ENCODE data around the gene CUX1. TPM values are rescaled to one million over a fixed set of nuclear protein-coding genes. Genes with fewer than 3 reads are reported as not detected.
"Not testable (repeated sequence)": the region's sequence is repeated elsewhere in the genome, so short reads cannot be mapped to it uniquely, and the experiment has no call there.

The CUX1 gene
- total and polyA plus RNA-seq, 5 donors = 54.1 to 146 (median 109) TPM

GRCh38 chr7:102220229-102220850 is 402.9 kb downstream of the CUX1 start:
- ATAC-seq (no peak), DNase-seq (no peak)

GRCh38 chr7:102220960-102221800 is 403.8 kb downstream of the CUX1 start:
- H3K4me1 ChIP-seq (ENCODE audit: control insufficient read depth, insufficient read depth, low read length) = no peaks in the 10 kb centered on the region
- intact Hi-C loops (cut with DNase I) = no loop called here
- H3K27me3 ChIP-seq (ENCODE audit: control insufficient read depth, insufficient read depth) = no peaks in the 10 kb centered on the region
- no peak overlapping the region for H3K27ac ChIP-seq (ENCODE audit: low read length)
- 64% methylated on average over 20 of the region's 20 CpGs for WGBS
- no peak overlapping the region for H3K4me3 ChIP-seq (ENCODE audit: low read length)
- ATAC-seq (no peak), DNase-seq (no peak)
- H3K9me3 ChIP-seq (ENCODE audit: control insufficient read depth, low read length) = no peaks in the 10 kb centered on the region

More at GRCh38 chr7:102220229-102220850, 402.9 kb downstream of the CUX1 start:
- H3K4me1 ChIP-seq (ENCODE audit: control insufficient read depth, insufficient read depth, low read length) = no peaks in the 10 kb centered on the region
- H3K27ac ChIP-seq (ENCODE audit: low read length) = no peak overlapping the region
- intact Hi-C loops (cut with DNase I) = no loop called here
- H3K9me3 ChIP-seq (ENCODE audit: control insufficient read depth, low read length) = no peaks in the 10 kb centered on the region
- no peaks in the 10 kb centered on the region for H3K27me3 ChIP-seq (ENCODE audit: control insufficient read depth, insufficient read depth)
- no peak overlapping the region for H3K4me3 ChIP-seq (ENCODE audit: low read length)
- 87% methylated on average over 14 of the region's 14 CpGs for WGBS

GRCh38 chr7:102221961-102222360 is 404.5 kb downstream of the CUX1 start:
- 94% methylated on average over 9 of the region's 9 CpGs for WGBS
- ATAC-seq (no peak), DNase-seq (no peak)
- Histone ChIP-seq H3K4me1 (ENCODE audit: control insufficient read depth, insufficient read depth, low read length) (no peaks in the 10 kb centered on the region), H3K27ac (ENCODE audit: low read length) (no peak overlapping the region), H3K27me3 (ENCODE audit: control insufficient read depth, insufficient read depth) (no peaks in the 10 kb centered on the region), H3K4me3 (ENCODE audit: low read length) (no peak overlapping the region), H3K9me3 (ENCODE audit: control insufficient read depth, low read length) (no peaks in the 10 kb centered on the region)
- intact Hi-C loops (cut with DNase I) = no loop called here

- 97% methylated on average over 12 of the region's 12 CpGs for WGBS
These were observed 405.0 kb downstream of the CUX1 start for GRCh38 chr7:102222445-102222844.

GRCh38 chr7:102223184-102223583 is 405.8 kb downstream of the CUX1 start:
- H3K4me1 ChIP-seq (ENCODE audit: control insufficient read depth, insufficient read depth, low read length) = no peaks in the 10 kb centered on the region
- no peak overlapping the region for H3K4me3 ChIP-seq (ENCODE audit: low read length)
- 88% methylated on average over 5 of the region's 5 CpGs for WGBS
- intact Hi-C loops (cut with DNase I) = no loop called here
- DNase-seq (no peak), ATAC-seq (no peak)
- no peak overlapping the region for H3K27ac ChIP-seq (ENCODE audit: low read length)
- no peaks in the 10 kb centered on the region for H3K27me3 ChIP-seq (ENCODE audit: control insufficient read depth, insufficient read depth)
- H3K9me3 ChIP-seq (ENCODE audit: control insufficient read depth, low read length) = no peaks in the 10 kb centered on the region

More at GRCh38 chr7:102222445-102222844, 405.0 kb downstream of the CUX1 start:
- no peak for DNase-seq
- intact Hi-C loops (cut with DNase I) = no loop called here
- no peak for ATAC-seq
- H3K27me3 ChIP-seq (ENCODE audit: control insufficient read depth, insufficient read depth) = no peaks in the 10 kb centered on the region
- H3K4me1 ChIP-seq (ENCODE audit: control insufficient read depth, insufficient read depth, low read length) = no peaks in the 10 kb centered on the region
- H3K4me3 ChIP-seq (ENCODE audit: low read length) = no peak overlapping the region
- H3K27ac ChIP-seq (ENCODE audit: low read length) = no peak overlapping the region
- no peaks in the 10 kb centered on the region for H3K9me3 ChIP-seq (ENCODE audit: control insufficient read depth, low read length)

- Histone ChIP-seq H3K4me1 (ENCODE audit: control insufficient read depth, insufficient read depth, low read length) (no peaks in the 10 kb centered on the region), H3K27me3 (ENCODE audit: control insufficient read depth, insufficient read depth) (no peaks in the 10 kb centered on the region), H3K27ac (ENCODE audit: low read length) (no peak overlapping the region), H3K9me3 (ENCODE audit: control insufficient read depth, low read length) (no peaks in the 10 kb centered on the region), H3K4me3 (ENCODE audit: low read length) (no peak overlapping the region)
- WGBS = 95% methylated on average over 10 of the region's 10 CpGs
- intact Hi-C loops (cut with DNase I) = no loop called here
- no peak for ATAC-seq
- DNase-seq = no peak
These were observed 407.6 kb downstream of the CUX1 start for GRCh38 chr7:102225025-102225424.

- Histone ChIP-seq H3K9me3 (ENCODE audit: control insufficient read depth, low read length) (no peaks in the 10 kb centered on the region), H3K27me3 (ENCODE audit: control insufficient read depth, insufficient read depth) (no peaks in the 10 kb centered on the region), H3K27ac (ENCODE audit: low read length) (no peak overlapping the region), H3K4me1 (ENCODE audit: control insufficient read depth, insufficient read depth, low read length) (no peaks in the 10 kb centered on the region), H3K4me3 (ENCODE audit: low read length) (no peak overlapping the region)
- WGBS = 86% methylated on average over 18 of the region's 18 CpGs
- peak in 1 of 3 donors; percentile 13 for DNase-seq
- ATAC-seq = peak in 1 of 2 donors; percentile 10
- intact Hi-C loops (cut with DNase I) = no loop called here
These were observed 409.9 kb downstream of the CUX1 start for GRCh38 chr7:102227371-102227770.

GRCh38 chr7:102228935-102229334 is 411.5 kb downstream of the CUX1 start:
- DNase-seq = peak in 1 of 3 donors; percentile 7
- 93% methylated on average over 12 of the region's 12 CpGs for WGBS
- no peak for ATAC-seq
- Histone ChIP-seq H3K27me3 (ENCODE audit: control insufficient read depth, insufficient read depth) (no peaks in the 10 kb centered on the region), H3K4me3 (ENCODE audit: low read length) (no peak overlapping the region), H3K9me3 (ENCODE audit: control insufficient read depth, low read length) (no peaks in the 10 kb centered on the region), H3K4me1 (ENCODE audit: control insufficient read depth, insufficient read depth, low read length) (no peaks in the 10 kb centered on the region), H3K27ac (ENCODE audit: low read length) (no peak overlapping the region)
- intact Hi-C loops (cut with DNase I) = no loop called here

- not testable (repeated sequence) for H3K27ac ChIP-seq (ENCODE audit: low read length); ATAC-seq; DNase-seq; H3K4me1 ChIP-seq (ENCODE audit: control insufficient read depth, insufficient read depth, low read length); H3K4me3 ChIP-seq (ENCODE audit: low read length); H3K27me3 ChIP-seq (ENCODE audit: control insufficient read depth, insufficient read depth); H3K9me3 ChIP-seq (ENCODE audit: control insufficient read depth, low read length)
- 86% methylated on average over 5 of the region's 5 CpGs for WGBS
- intact Hi-C loops (cut with DNase I) = loop anchor here in 2 of 4 donors (10.0 kb wide), 2 partner anchors 415 to 545 kb away; partner anchors contain the start of gene CUX1 (in 2 of the 2)
These were observed 412.7 kb downstream of the CUX1 start for GRCh38 chr7:102230162-102230561.

GRCh38 chr7:102230593-102230992 is 413.2 kb downstream of the CUX1 start:
- H3K4me1 ChIP-seq (ENCODE audit: control insufficient read depth, insufficient read depth, low read length) = no peaks in the 10 kb centered on the region
- no peaks in the 10 kb centered on the region for H3K9me3 ChIP-seq (ENCODE audit: control insufficient read depth, low read length)
- no peak overlapping the region for H3K4me3 ChIP-seq (ENCODE audit: low read length)
- H3K27me3 ChIP-seq (ENCODE audit: control insufficient read depth, insufficient read depth) = no peaks in the 10 kb centered on the region
- DNase-seq (no peak), ATAC-seq (no peak)
- 93% methylated on average over 4 of the region's 4 CpGs for WGBS
- H3K27ac ChIP-seq (ENCODE audit: low read length) = no peak overlapping the region
- intact Hi-C loops (cut with DNase I) = loop anchor here in 2 of 4 donors (10.0 kb wide), 2 partner anchors 416 to 546 kb away; partner anchors contain the start of gene CUX1 (in 2 of the 2)

- intact Hi-C loops (cut with DNase I) = loop anchor here in 2 of 4 donors (10.0 kb wide), 2 partner anchors 418 to 548 kb away; partner anchors contain the start of gene CUX1 (in 2 of the 2)
- WGBS = 70% methylated on average over 12 of the region's 12 CpGs
- no peaks in the 10 kb centered on the region for H3K4me1 ChIP-seq (ENCODE audit: control insufficient read depth, insufficient read depth, low read length)
- ATAC-seq (no peak), DNase-seq (no peak)
- H3K9me3 ChIP-seq (ENCODE audit: control insufficient read depth, low read length) = no peaks in the 10 kb centered on the region
- peak overlapping the region; percentile 26 for H3K27ac ChIP-seq (ENCODE audit: low read length)
- no peaks in the 10 kb centered on the region for H3K27me3 ChIP-seq (ENCODE audit: control insufficient read depth, insufficient read depth)
- no peak overlapping the region for H3K4me3 ChIP-seq (ENCODE audit: low read length)
These were observed 415.3 kb downstream of the CUX1 start for GRCh38 chr7:102232611-102233286.

Data from right cardiac atrium (tissue), 5 donors.